GM18861 (cell line): Measurements from ENCODE around the gene HELT.
"Not testable (repeated sequence)": the region's sequence is repeated elsewhere in the genome, so short reads cannot be mapped to it uniquely, and the experiment has no call there.

ENCODE experiments used
- ATAC-seq: cut with Tn5 transposase; IDR thresholded peaks from one replicate; pipeline ENCODE4 v1.9.1; 2021; ENCODE audit not compliant: unreplicated experiment

HELT gene

GRCh38 chr4:185017964-185018772 is at the start of gene HELT:
HELT (plus strand) TSS chr4:185018490; CDS start chr4:185018929, 439 bp downstream.
- ATAC-seq, result no peak

- ATAC-seq, result no peak
These were observed 49.5 kb upstream of the HELT start for GRCh38 chr4:184968784-184969201.

DNA sequence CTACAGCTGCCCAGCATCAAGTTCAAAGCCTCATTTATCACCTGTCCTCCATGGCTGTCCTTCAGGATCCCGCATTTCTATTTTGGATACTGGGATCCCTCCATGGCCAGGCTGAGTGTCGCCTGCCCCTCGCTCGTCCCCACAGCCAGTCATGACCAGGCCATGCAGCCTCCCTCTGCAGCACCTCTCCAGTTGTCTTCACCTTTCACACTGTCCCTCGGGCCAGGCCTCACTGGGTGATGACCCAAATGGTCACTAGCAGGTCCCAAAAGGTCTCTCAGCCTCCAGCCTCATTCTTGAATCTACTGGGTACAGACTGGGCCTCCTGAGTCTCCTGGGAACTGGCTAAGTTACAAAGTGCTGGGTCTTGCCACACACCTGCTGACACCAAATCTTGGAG is 48.7 kb upstream of the HELT start:
- no peak for ATAC-seq

- no peak for ATAC-seq
These were observed 45.3 kb upstream of the HELT start for GRCh38 chr4:184972991-184973390.

GRCh38 chr4:184976348-184976747 is 41.9 kb upstream of the HELT start:
- ATAC-seq, result not testable (repeated sequence)

- ATAC-seq, result no peak
These were observed 40.5 kb upstream of the HELT start for GRCh38 chr4:184977747-184978146.

DNA sequence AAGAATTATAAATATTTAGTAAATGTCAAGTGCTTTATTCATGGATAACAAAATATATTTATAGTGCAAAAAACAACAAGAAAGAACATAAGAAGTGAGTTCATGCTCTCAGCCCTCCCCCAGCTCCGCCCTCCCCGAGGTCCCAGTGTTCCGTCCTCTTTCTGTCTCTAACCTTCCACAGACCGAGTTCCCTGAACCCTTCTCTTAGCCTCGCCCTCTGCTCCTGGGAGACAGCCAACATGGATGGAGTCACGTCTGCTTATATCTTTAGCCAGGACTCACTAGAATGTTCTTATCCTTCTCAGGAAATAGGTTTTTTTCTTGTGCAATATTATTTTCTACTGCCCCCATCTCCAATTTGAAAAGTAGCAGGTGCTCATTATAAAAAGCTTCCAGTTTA is 40.1 kb upstream of the HELT start:
- no peak for ATAC-seq

DNA sequence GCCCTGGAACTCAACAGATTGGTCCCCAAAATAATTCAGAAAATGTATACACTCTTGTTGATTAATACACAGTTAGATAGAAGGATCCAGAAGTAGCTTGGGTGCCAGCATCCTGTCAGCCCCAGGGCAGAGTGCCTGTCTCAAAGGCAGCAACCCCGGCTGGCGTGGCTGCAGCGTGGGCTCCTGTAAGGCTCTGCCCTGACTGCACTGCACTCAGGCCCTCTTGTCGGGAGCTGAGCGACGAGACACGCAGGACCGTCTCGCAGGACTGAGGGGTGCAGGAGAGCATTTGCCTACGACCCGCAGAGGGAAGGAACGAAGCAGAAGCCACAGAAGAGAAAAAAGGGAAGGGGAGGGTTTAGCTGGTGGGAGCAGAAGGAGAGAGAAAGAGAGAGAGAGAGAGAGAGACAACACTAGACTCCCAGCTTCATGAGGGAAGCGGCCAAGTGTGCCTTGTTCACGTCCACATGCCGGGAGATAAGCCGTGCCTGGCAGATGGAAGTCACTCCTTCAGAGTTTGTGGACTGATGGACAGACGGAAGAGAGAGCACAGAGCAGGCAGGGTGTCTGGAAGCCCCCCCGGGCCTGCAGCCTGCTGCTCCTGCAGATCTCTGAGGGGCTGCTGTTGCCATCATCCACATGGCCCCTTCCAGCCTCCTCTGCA is 38.7 kb upstream of the HELT start:
- no peak for ATAC-seq

DNA sequence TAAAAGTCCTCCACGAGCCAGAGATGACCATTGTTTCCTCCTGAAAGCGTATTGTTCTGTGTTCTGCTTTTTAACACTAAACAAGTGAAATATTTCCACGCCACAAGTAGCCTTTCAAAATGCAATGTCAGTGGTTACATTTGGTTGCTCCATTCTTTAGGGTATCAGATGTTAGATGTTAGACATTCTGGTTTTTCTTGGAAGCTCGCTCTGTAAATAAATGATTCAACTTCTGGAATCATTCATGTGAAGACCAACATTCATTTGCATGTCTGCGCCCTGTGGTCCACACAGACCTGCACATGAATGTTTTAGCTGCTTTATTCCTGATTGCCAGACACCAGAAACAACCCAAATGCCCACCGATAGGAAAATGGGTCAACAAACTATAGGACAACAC is 38.0 kb upstream of the HELT start:
- ATAC-seq, result no peak

GRCh38 chr4:184983672-184984356 is 34.5 kb upstream of the HELT start:
- ATAC-seq, result no peak

- no peak for ATAC-seq
These were observed 30.7 kb upstream of the HELT start for GRCh38 chr4:184987493-184988031.

DNA sequence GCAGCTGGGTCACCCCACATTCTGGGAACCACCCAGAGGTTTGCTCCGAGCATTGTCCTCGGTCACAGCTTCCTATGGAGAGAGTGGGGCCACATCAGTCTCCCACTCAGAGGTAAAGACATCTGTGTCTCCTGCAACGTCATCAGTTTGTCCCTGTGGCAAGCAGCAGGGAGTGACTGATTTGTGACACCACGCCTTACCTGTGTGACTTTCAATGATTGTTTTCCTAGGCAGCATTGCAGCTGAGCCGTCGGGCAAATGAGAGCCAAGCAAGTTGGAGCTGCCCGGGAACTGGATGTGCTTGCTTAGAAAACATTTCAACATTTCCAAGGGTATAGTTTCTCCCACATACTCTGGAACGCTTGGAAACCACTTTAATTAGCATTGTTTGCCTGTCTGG is 29.7 kb upstream of the HELT start:
- no peak for ATAC-seq

DNA sequence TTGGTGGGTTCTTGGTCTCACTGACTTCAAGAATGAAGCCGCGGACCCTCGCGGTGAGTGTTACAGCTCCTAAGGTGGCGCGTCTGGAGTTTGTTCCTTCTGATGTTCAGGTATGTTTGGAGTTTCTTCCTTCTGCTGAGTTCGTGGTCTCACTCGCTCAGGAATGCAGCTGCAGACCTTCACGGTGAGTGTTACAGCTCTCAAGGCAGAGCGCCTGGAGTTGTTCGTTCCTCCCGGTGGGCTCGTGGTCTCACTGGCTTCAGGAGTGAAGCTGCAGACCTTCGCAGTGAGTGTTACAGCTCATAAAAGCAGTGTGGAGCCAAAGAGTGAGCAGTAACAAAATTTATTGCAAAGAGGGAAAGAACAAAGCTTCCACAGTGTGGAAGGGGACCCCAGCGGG is 29.0 kb upstream of the HELT start:
- not testable (repeated sequence) for ATAC-seq

- not testable (repeated sequence) for ATAC-seq
These were observed 28.2 kb upstream of the HELT start for GRCh38 chr4:184990131-184990530.

GRCh38 chr4:184991860-184992259 is 26.4 kb upstream of the HELT start:
- no peak for ATAC-seq

DNA sequence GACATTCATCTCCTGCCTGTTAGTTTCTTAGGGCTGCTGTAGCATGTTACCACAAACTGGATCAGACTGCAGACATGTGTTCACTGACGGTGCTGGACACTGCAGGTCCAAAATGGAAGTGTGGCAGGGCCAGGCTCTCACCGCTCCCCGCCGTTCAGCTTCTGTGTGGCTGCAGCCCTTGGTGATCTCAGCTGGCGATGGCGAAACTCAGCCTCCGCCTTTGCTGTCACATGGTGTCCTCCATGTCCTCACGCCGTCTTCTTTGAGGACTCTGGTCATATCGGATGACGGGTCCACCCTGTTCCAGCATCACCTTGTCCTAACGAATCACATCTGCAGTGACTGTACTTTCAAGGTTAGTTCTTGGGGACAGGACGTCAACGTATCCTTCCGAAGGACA is 25.9 kb upstream of the HELT start:
- no peak for ATAC-seq

- no peak for ATAC-seq
These were observed 25.0 kb upstream of the HELT start for GRCh38 chr4:184993247-184993646.

GRCh38 chr4:184994010-184994622 is 24.2 kb upstream of the HELT start:
- no peak for ATAC-seq

DNA sequence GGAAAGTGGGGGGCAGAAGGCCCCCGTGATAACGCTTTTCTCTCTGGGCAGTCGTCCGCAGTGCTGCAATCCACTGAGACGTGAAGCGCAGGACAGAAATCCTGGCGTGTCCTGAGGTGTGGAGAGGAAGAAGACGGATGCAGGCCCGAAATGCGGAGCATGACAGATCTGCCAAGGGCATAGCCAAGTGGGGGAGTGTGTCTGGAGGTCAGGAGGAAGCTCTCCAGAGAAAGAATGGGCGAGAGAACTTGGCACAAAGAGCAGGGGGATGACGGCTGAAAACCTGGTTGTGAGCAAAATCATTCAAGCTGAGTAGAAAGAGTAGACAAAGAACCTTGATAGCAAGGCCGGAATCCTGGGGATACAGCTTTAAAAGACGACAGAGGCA is 23.7 kb upstream of the HELT start:
- ATAC-seq, result no peak

- not testable (repeated sequence) for ATAC-seq
These were observed 20.6 kb upstream of the HELT start for GRCh38 chr4:184997656-184998055.

GRCh38 chr4:185002784-185003183 is 15.5 kb upstream of the HELT start:
- no peak for ATAC-seq
